Keratinocyte (primary cell): Measurements from ENCODE around the gene GCK. TPM values are rescaled to one million over a fixed set of nuclear protein-coding genes. Genes with fewer than 3 reads are reported as not detected.

ENCODE experiments used
- DNase-seq: peaks from one replicate; pipeline ENCODE4 v3.0.0-alpha.2; 2011; ENCODE audit warnings: low read depth, missing footprints, low spot score
- FAIRE-seq: peaks from 2 replicates; lab custom pipeline; 2011; peaks lifted over from hg19 to GRCh38; lab: Jason Lieb, UNC
- H2AFZ ChIP-seq: 2 replicates; pipeline ENCODE4 v1.6.0; 2012; ENCODE audit warnings: low read length, control low read depth, inconsistent platforms; ENCODE audit not compliant: control insufficient read depth
- H3K27ac ChIP-seq: 2 replicates; pipeline ENCODE4 v1.5.1; 2011; ENCODE audit warnings: low read length; ENCODE audit not compliant: control insufficient read depth, insufficient read depth
- H3K27me3 ChIP-seq: 3 replicates; pipeline ENCODE4 v1.6.0; 2011; ENCODE audit warnings: low read length; ENCODE audit not compliant: control insufficient read depth, insufficient read depth; ENCODE audit errors: extremely low read depth
- H3K36me3 ChIP-seq, 2 experiments: 2 replicates in 1 of 2; 3 replicates in 1 of 2; pipeline ENCODE4 v1.5.1; 2011; ENCODE audit warnings: low read length in 2 of 2, mild to moderate bottlenecking in 1 of 2; ENCODE audit not compliant: control insufficient read depth in 2 of 2, insufficient read depth in 2 of 2; ENCODE audit errors: extremely low read depth in 1 of 2
- H3K4me1 ChIP-seq: 3 replicates; pipeline ENCODE4 v1.5.1; 2011; ENCODE audit warnings: low read length; ENCODE audit not compliant: control insufficient read depth, insufficient read depth; ENCODE audit errors: extremely low read depth
- H3K4me2 ChIP-seq: 3 replicates; pipeline ENCODE4 v1.6.0; 2011; ENCODE audit warnings: low read depth, low read length; ENCODE audit not compliant: control insufficient read depth, insufficient read depth; ENCODE audit errors: extremely low read depth
- H3K4me3 ChIP-seq, 3 experiments: fragments of 200-600 bp in 1 of 3; sonication (generic) in 1 of 3; 2 replicates in 2 of 3; 3 replicates in 1 of 3; pipeline ENCODE4 v1.5.1; 2011 to 2016; ENCODE audit warnings: low read length in 3 of 3, mild to moderate bottlenecking in 3 of 3, control low read depth in 2 of 3, inconsistent platforms in 1 of 3, low read depth in 1 of 3, mixed read lengths in 1 of 3, mixed run types in 1 of 3, moderate library complexity in 1 of 3; ENCODE audit not compliant: control insufficient read depth in 2 of 3, insufficient read depth in 2 of 3; ENCODE audit errors: extremely low read depth in 1 of 3
- H3K79me2 ChIP-seq: 2 replicates; pipeline ENCODE4 v1.6.0; 2012; ENCODE audit warnings: low read length; ENCODE audit not compliant: control insufficient read depth, insufficient read depth
- H3K9ac ChIP-seq: 3 replicates; pipeline ENCODE4 v1.6.0; 2011; ENCODE audit warnings: low read length; ENCODE audit not compliant: control insufficient read depth, insufficient read depth; ENCODE audit errors: extremely low read depth
- H3K9me1 ChIP-seq: 3 replicates; pipeline ENCODE4 v1.6.0; 2011; ENCODE audit warnings: low read length; ENCODE audit not compliant: control insufficient read depth, insufficient read depth; ENCODE audit errors: extremely low read depth
- H3K9me3 ChIP-seq: 2 replicates; pipeline ENCODE4 v1.5.1; 2012; ENCODE audit warnings: low read depth, low read length; ENCODE audit not compliant: control insufficient read depth
- H4K20me1 ChIP-seq: 3 replicates; pipeline ENCODE4 v1.6.0; 2011; ENCODE audit warnings: low read length; ENCODE audit not compliant: control insufficient read depth, insufficient read depth; ENCODE audit errors: extremely low read depth
- EZH2 ChIP-seq: IDR thresholded peaks from one replicate; pipeline ENCODE4 v1.6.1; 2012; ENCODE audit warnings: inconsistent platforms, mild to moderate bottlenecking, low read length, moderate library complexity
- dilution Hi-C: fragments of 300-500 bp; cut with MboI; formaldehyde crosslinking; loops from one replicate; pipeline ENCODE4 v1.7.0; 2020; ENCODE audit warnings: low sequenced_read_pairs; ENCODE audit not compliant: extremely low pct_ligation_motif_present
- polyA plus RNA-seq, 5 experiments: library from polyadenylated mRNA; depleted of rRNA in 3 of 5; stranded (reverse) in 3 of 5; stranded (forward) in 1 of 5; unstranded in 1 of 5; fragments of >200 nt; gene quantifications; 1 replicate in 1 of 5; 2 replicates in 3 of 5; 3 replicates in 1 of 5; pipeline versions ENCODE4 v1.2.1 to v1.2.3, GENCODE V29; 2011 to 2012; ENCODE audit warnings: missing spikeins in 2 of 5, low read depth in 1 of 5, low replicate concordance in 1 of 5
- TF ChIP-seq, protein P1 (sequence below), 3 experiments: IDR thresholded peaks in 1 of 3; conservative IDR thresholded peaks in 1 of 3; optimal IDR thresholded peaks in 1 of 3; 2 replicates in 2 of 3; 3 replicates in 1 of 3; pipeline versions ENCODE3 to v1.5.1; 2011; ENCODE audit warnings: low read length in 3 of 3, mild to moderate bottlenecking in 3 of 3, moderate library complexity in 2 of 3, control low read depth in 1 of 3, inconsistent platforms in 1 of 3; ENCODE audit not compliant: insufficient read depth in 2 of 3; ENCODE audit errors: extremely low read depth in 1 of 3

Gene GCK
- polyA plus RNA-seq, 1 donor (not counting 4 experiments of a cell fraction or from before 2014, with no cell fraction given), result not detected

- H3K36me3 ChIP-seq, result no peaks in the 10 kb centered on the region
- no peaks in the 10 kb centered on the region for H3K79me2 ChIP-seq
- no peak overlapping the region for H3K4me3 ChIP-seq
- no peaks in the 10 kb centered on the region for H3K9me1 ChIP-seq
- no peak overlapping the region for H3K4me2 ChIP-seq
- no peak overlapping the region for H3K9ac ChIP-seq
- no peak overlapping the region for H2AFZ ChIP-seq
- dilution Hi-C loops, result no loop called here
- DNase-seq (no peak), FAIRE-seq (no peak)
- peaks cover 29% of the 10 kb centered on the region for H3K27me3 ChIP-seq
- no peak for TF ChIP-seq EZH2
- TF ChIP-seq, protein P1, sequence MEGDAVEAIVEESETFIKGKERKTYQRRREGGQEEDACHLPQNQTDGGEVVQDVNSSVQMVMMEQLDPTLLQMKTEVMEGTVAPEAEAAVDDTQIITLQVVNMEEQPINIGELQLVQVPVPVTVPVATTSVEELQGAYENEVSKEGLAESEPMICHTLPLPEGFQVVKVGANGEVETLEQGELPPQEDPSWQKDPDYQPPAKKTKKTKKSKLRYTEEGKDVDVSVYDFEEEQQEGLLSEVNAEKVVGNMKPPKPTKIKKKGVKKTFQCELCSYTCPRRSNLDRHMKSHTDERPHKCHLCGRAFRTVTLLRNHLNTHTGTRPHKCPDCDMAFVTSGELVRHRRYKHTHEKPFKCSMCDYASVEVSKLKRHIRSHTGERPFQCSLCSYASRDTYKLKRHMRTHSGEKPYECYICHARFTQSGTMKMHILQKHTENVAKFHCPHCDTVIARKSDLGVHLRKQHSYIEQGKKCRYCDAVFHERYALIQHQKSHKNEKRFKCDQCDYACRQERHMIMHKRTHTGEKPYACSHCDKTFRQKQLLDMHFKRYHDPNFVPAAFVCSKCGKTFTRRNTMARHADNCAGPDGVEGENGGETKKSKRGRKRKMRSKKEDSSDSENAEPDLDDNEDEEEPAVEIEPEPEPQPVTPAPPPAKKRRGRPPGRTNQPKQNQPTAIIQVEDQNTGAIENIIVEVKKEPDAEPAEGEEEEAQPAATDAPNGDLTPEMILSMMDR (optimal IDR thresholded peaks at IDR 0.05 in 1 of 3, IDR thresholded peaks at IDR 0.05 in 1 of 3, conservative IDR thresholded peaks at IDR 0.05 in 1 of 3; ENCODE audit: extremely low read depth in 1 of 3, insufficient read depth in 2 of 3, low read length in 3 of 3), result no peak
- no peaks in the 10 kb centered on the region for H4K20me1 ChIP-seq
- H3K27ac ChIP-seq, result no peak overlapping the region
- peaks cover 3% of the 10 kb centered on the region for H3K4me1 ChIP-seq
- H3K9me3 ChIP-seq, result no peaks in the 10 kb centered on the region
Observed at GRCh38 chr7:44148961-44149536, 40.2 kb downstream of the GCK start.

DNA sequence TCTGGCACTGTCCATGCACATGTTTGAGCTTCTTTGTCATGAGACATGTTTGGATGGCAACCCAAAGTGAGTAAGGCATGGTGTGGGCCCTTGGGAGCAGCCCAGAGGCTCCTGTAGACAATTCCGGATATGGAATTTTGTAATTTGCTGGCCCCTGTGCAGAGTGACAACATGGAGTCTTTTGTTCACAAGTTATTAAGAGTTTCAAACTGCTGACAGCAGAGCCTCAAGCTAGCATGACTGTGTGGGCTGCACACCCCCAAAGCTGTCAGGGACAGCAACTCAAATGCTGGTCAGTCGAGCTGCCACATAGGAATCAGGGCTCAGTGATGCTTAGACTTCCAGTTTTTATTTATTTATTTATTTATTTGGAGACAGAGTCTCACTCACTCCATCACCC lies 41.1 kb downstream of the GCK start:
- Histone ChIP-seq H3K9me1 (no peaks in the 10 kb centered on the region), H3K4me2 (no peak overlapping the region), H3K9ac (no peak overlapping the region), H3K27ac (no peak overlapping the region), H3K79me2 (no peaks in the 10 kb centered on the region), H4K20me1 (no peaks in the 10 kb centered on the region), H3K9me3 (no peaks in the 10 kb centered on the region), H3K4me1 (peaks cover 3% of the 10 kb centered on the region), H3K36me3 (no peaks in the 10 kb centered on the region), H2AFZ (no peak overlapping the region), H3K27me3 (peaks cover 29% of the 10 kb centered on the region), H3K4me3 (no peak overlapping the region)
- DNase-seq, result no peak
- no peak for TF ChIP-seq EZH2
- TF ChIP-seq, protein P1 (optimal IDR thresholded peaks at IDR 0.05 in 1 of 3, IDR thresholded peaks at IDR 0.05 in 1 of 3, conservative IDR thresholded peaks at IDR 0.05 in 1 of 3; ENCODE audit: extremely low read depth in 1 of 3, insufficient read depth in 2 of 3, low read length in 3 of 3), result no peak
- FAIRE-seq, result no peak
- dilution Hi-C loops, result no loop called here
